ENCODE data around the gene OSGEPL1. TPM values are rescaled to one million over a fixed set of nuclear protein-coding genes. Genes with fewer than 3 reads are reported as not detected.
A peak's percentile ranks its signal among the peaks of the same experiment; 100 is the strongest.

Gene OSGEPL1
- 5.6 and 5.7 TPM in 2 replicates for polyA plus RNA-seq (2013)

GRCh38 chr2:189762551-189763298, at the start of gene OSGEPL1:
Gene OSGEPL1, minus strand, starts transcription at chr2:189762792. Its CDS starts 1,152 bp downstream, at chr2:189761640.
- H4K12ac ChIP-seq (ENCODE audit: low read depth, low read length), result peak within 1 kb of the TSS; percentile 65
- H3K36me3 ChIP-seq (ENCODE audit: control insufficient read depth in 1 of 2, insufficient read depth in 2 of 2, low read length in 2 of 2), result peaks cover 0 to 2% of the 10 kb centered on the region in 2 experiments
- peak within 1 kb of the TSS; percentile 81 for H3K4me3 ChIP-seq (ENCODE audit: low read depth, low read length)
- peak within 1 kb of the TSS; percentile 67 for H3K27ac ChIP-seq (ENCODE audit: low read depth, low read length)
- H3K79me1 ChIP-seq (ENCODE audit: low read length), result peaks cover 3% of the 10 kb centered on the region
- H3K4me2 ChIP-seq (ENCODE audit: low read length), result peak within 1 kb of the TSS; percentile 90
- H3K4ac ChIP-seq (ENCODE audit: low read depth, low read length), result no peak within 1 kb of the TSS
- peak within 1 kb of the TSS; percentile 93 for H2AFZ ChIP-seq (ENCODE audit: insufficient read depth, low read length, poor library complexity)
- no peak within 1 kb of the TSS for H2AK5ac ChIP-seq (ENCODE audit: low read length)
- DNase-seq, result peak; percentile 83 to 91
- no peak within 1 kb of the TSS for H3K18ac ChIP-seq (ENCODE audit: low read length)
- peak within 1 kb of the TSS; percentile 21 for H4K91ac ChIP-seq (ENCODE audit: low read depth, low read length)
- no peak within 1 kb of the TSS for H3K23ac ChIP-seq (ENCODE audit: low read length)
- no CpG with 5 or more reads among the region's 33 CpGs for WGBS (ENCODE audit: extremely low coverage, insufficient coverage, insufficient read length)
- peak within 1 kb of the TSS; percentile 33 for H2BK120ac ChIP-seq (ENCODE audit: insufficient read depth, low read length, poor library complexity)
- peak within 1 kb of the TSS; percentile 97 for H3K9ac ChIP-seq (ENCODE audit: low read length)
- H3K14ac ChIP-seq (ENCODE audit: low read length), result peak within 1 kb of the TSS; percentile 13
- peak within 1 kb of the TSS; percentile 70 for H4K8ac ChIP-seq (ENCODE audit: low read depth, low read length)
- no peaks in the 10 kb centered on the region for H3K4me1 ChIP-seq (ENCODE audit: control insufficient read depth in 1 of 2, insufficient read depth in 2 of 2, low read length in 2 of 2)
- H2BK5ac ChIP-seq (ENCODE audit: low read depth, low read length, poor library complexity), result peak within 1 kb of the TSS; percentile 23
- H3K27me3 ChIP-seq (ENCODE audit: insufficient read depth, low read length), result no peaks in the 10 kb centered on the region
- H3K9me3 ChIP-seq (ENCODE audit: insufficient read depth, low read depth, low read length), result no peaks in the 10 kb centered on the region
- H3K79me2 ChIP-seq (ENCODE audit: control insufficient read depth, insufficient read depth, low read length, poor library complexity), result no peaks in the 10 kb centered on the region
- H2BK12ac ChIP-seq (ENCODE audit: low read length), result no peak within 1 kb of the TSS

- Histone ChIP-seq H3K9me3 (ENCODE audit: insufficient read depth, low read depth, low read length) (no peaks in the 10 kb centered on the region), H3K23ac (ENCODE audit: low read length) (no peak overlapping the region), H3K4ac (ENCODE audit: low read depth, low read length) (no peak overlapping the region), H4K91ac (ENCODE audit: low read depth, low read length) (no peak overlapping the region), H4K8ac (ENCODE audit: low read depth, low read length) (no peak overlapping the region), H3K9ac (ENCODE audit: low read length) (no peak overlapping the region), H3K4me3 (ENCODE audit: low read depth, low read length) (no peak overlapping the region), H3K79me2 (ENCODE audit: control insufficient read depth, insufficient read depth, low read length, poor library complexity) (no peaks in the 10 kb centered on the region), H2BK12ac (ENCODE audit: low read length) (no peak overlapping the region), H3K79me1 (ENCODE audit: low read length) (no peaks in the 10 kb centered on the region), H2AFZ (ENCODE audit: insufficient read depth, low read length, poor library complexity) (no peak overlapping the region), H3K4me1 (ENCODE audit: control insufficient read depth in 1 of 2, insufficient read depth in 2 of 2, low read length in 2 of 2) (no peaks in the 10 kb centered on the region), H3K14ac (ENCODE audit: low read length) (no peak overlapping the region), H3K36me3 (ENCODE audit: control insufficient read depth in 1 of 2, insufficient read depth in 2 of 2, low read length in 2 of 2) (peaks cover 5 to 6% of the 10 kb centered on the region in 2 experiments), H2AK5ac (ENCODE audit: low read length) (no peak overlapping the region), H3K4me2 (ENCODE audit: low read length) (no peak overlapping the region), H2BK5ac (ENCODE audit: low read depth, low read length, poor library complexity) (no peak overlapping the region), H3K18ac (ENCODE audit: low read length) (no peak overlapping the region), H2BK120ac (ENCODE audit: insufficient read depth, low read length, poor library complexity) (no peak overlapping the region), H4K12ac (ENCODE audit: low read depth, low read length) (no peak overlapping the region), H3K27me3 (ENCODE audit: insufficient read depth, low read length) (no peaks in the 10 kb centered on the region), H3K27ac (ENCODE audit: low read depth, low read length) (no peak overlapping the region)
- no CpG with 5 or more reads among the region's 3 CpGs for WGBS (ENCODE audit: extremely low coverage, insufficient coverage, insufficient read length)
- DNase-seq, result no peak
Measured at GRCh38 chr2:189803431-189803830, 40.8 kb upstream of the OSGEPL1 start.

- Histone ChIP-seq H3K9ac (ENCODE audit: low read length) (no peak overlapping the region), H3K4me1 (ENCODE audit: control insufficient read depth in 1 of 2, insufficient read depth in 2 of 2, low read length in 2 of 2) (no peaks in the 10 kb centered on the region), H2AK5ac (ENCODE audit: low read length) (no peak overlapping the region), H2BK120ac (ENCODE audit: insufficient read depth, low read length, poor library complexity) (no peak overlapping the region), H4K12ac (ENCODE audit: low read depth, low read length) (no peak overlapping the region), H3K4me3 (ENCODE audit: low read depth, low read length) (no peak overlapping the region), H3K36me3 (ENCODE audit: control insufficient read depth in 1 of 2, insufficient read depth in 2 of 2, low read length in 2 of 2) (peaks cover 3 to 4% of the 10 kb centered on the region in 2 experiments), H3K4ac (ENCODE audit: low read depth, low read length) (no peak overlapping the region), H3K14ac (ENCODE audit: low read length) (no peak overlapping the region), H2BK12ac (ENCODE audit: low read length) (no peak overlapping the region), H3K79me1 (ENCODE audit: low read length) (no peaks in the 10 kb centered on the region), H2BK5ac (ENCODE audit: low read depth, low read length, poor library complexity) (no peak overlapping the region), H3K27ac (ENCODE audit: low read depth, low read length) (no peak overlapping the region), H2AFZ (ENCODE audit: insufficient read depth, low read length, poor library complexity) (no peak overlapping the region), H3K9me3 (ENCODE audit: insufficient read depth, low read depth, low read length) (no peaks in the 10 kb centered on the region), H3K4me2 (ENCODE audit: low read length) (no peak overlapping the region), H3K18ac (ENCODE audit: low read length) (no peak overlapping the region), H4K8ac (ENCODE audit: low read depth, low read length) (no peak overlapping the region), H4K91ac (ENCODE audit: low read depth, low read length) (no peak overlapping the region), H3K23ac (ENCODE audit: low read length) (no peak overlapping the region), H3K79me2 (ENCODE audit: control insufficient read depth, insufficient read depth, low read length, poor library complexity) (no peaks in the 10 kb centered on the region), H3K27me3 (ENCODE audit: insufficient read depth, low read length) (no peaks in the 10 kb centered on the region)
- DNase-seq, result no peak
- WGBS (ENCODE audit: extremely low coverage, insufficient coverage, insufficient read length), result no CpG with 5 or more reads among the region's 2 CpGs
Measured at GRCh38 chr2:189802396-189802912, 39.9 kb upstream of the OSGEPL1 start.

DNA sequence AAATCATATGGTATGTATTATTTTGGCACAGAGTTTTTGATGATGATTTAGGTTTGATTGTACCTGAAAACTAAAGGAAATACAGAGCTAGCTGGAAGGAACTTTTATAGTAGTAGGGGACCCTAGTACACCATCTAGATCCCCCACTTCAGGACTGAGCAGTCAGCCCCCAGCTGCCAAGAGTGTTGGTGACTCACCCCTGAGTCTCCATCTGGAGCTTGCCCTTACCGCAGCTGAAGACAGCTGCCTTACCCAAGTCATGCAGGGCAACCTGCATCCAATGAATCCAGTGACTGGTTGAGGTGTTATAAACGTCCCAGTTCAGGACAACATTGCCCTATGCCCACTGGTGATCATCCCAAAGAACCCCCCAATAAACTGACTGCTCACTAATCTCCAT, 36.9 kb upstream of the OSGEPL1 start:
- Histone ChIP-seq H3K36me3 (ENCODE audit: control insufficient read depth in 1 of 2, insufficient read depth in 2 of 2, low read length in 2 of 2) (peaks cover 4 to 6% of the 10 kb centered on the region in 2 experiments), H4K91ac (ENCODE audit: low read depth, low read length) (no peak overlapping the region), H3K18ac (ENCODE audit: low read length) (no peak overlapping the region), H3K27ac (ENCODE audit: low read depth, low read length) (no peak overlapping the region), H2AK5ac (ENCODE audit: low read length) (no peak overlapping the region), H3K79me2 (ENCODE audit: control insufficient read depth, insufficient read depth, low read length, poor library complexity) (no peaks in the 10 kb centered on the region), H2BK12ac (ENCODE audit: low read length) (no peak overlapping the region), H3K27me3 (ENCODE audit: insufficient read depth, low read length) (no peaks in the 10 kb centered on the region), H3K23ac (ENCODE audit: low read length) (no peak overlapping the region), H2BK5ac (ENCODE audit: low read depth, low read length, poor library complexity) (no peak overlapping the region), H3K9me3 (ENCODE audit: insufficient read depth, low read depth, low read length) (no peaks in the 10 kb centered on the region), H4K8ac (ENCODE audit: low read depth, low read length) (no peak overlapping the region), H2AFZ (ENCODE audit: insufficient read depth, low read length, poor library complexity) (no peak overlapping the region), H3K4me1 (ENCODE audit: control insufficient read depth in 1 of 2, insufficient read depth in 2 of 2, low read length in 2 of 2) (no peaks in the 10 kb centered on the region), H3K14ac (ENCODE audit: low read length) (no peak overlapping the region), H3K4me2 (ENCODE audit: low read length) (no peak overlapping the region), H3K79me1 (ENCODE audit: low read length) (no peaks in the 10 kb centered on the region), H3K4ac (ENCODE audit: low read depth, low read length) (no peak overlapping the region), H2BK120ac (ENCODE audit: insufficient read depth, low read length, poor library complexity) (no peak overlapping the region), H3K9ac (ENCODE audit: low read length) (no peak overlapping the region), H4K12ac (ENCODE audit: low read depth, low read length) (no peak overlapping the region), H3K4me3 (ENCODE audit: low read depth, low read length) (no peak overlapping the region)
- DNase-seq, result no peak
- no CpG with 5 or more reads among the region's 2 CpGs for WGBS (ENCODE audit: extremely low coverage, insufficient coverage, insufficient read length)

Measured in trophoblast cell (in vitro differentiated cells and primary cell).